HEK293T (cell line): ENCODE data around the gene PDZK1IP1.
A peak's percentile ranks its signal among the peaks of the same experiment; 100 is the strongest.

Source experiments
- CTCF ChIA-PET: fragments of 350-600 bp; formaldehyde crosslinking; extraction: SDS; loops from one replicate; lab custom pipeline; 2021; ENCODE audit warnings: antibody characterized with exemption, inconsistent platforms; lab: Yijun Ruan, JAX
- POLR2A ChIA-PET: fragments of 350-600 bp; formaldehyde crosslinking; extraction: SDS; loops from one replicate; lab custom pipeline; 2020; ENCODE audit warnings: antibody characterized with exemption, inconsistent platforms; lab: Yijun Ruan, JAX
- DNase-seq: peaks from one replicate; pipeline ENCODE4 v3.0.0; 2012; ENCODE audit warnings: mixed read lengths; ENCODE audit errors: extremely low spot score
- ARNT ChIP-seq: fragments of 450-650 bp; IDR thresholded peaks from 2 replicates; pipeline ENCODE4 v1.6.1; 2017; ENCODE audit warnings: mild to moderate bottlenecking
- BHLHE40 ChIP-seq: fragments of 450-650 bp; IDR thresholded peaks from 2 replicates; pipeline ENCODE4 v1.6.1; 2016; ENCODE audit warnings: mild to moderate bottlenecking, moderate library complexity, borderline replicate concordance
- CTBP1 ChIP-seq: fragments of 450-650 bp; IDR thresholded peaks from 2 replicates; pipeline ENCODE4 v1.6.1; 2016; ENCODE audit warnings: borderline replicate concordance
- ELF4 ChIP-seq: fragments of 450-650 bp; IDR thresholded peaks from 2 replicates; pipeline ENCODE4 v1.6.1; 2017; ENCODE audit warnings: antibody characterized with exemption
- FOXA1 ChIP-seq: fragments of 450-650 bp; IDR thresholded peaks from 2 replicates; pipeline ENCODE4 v1.6.1; 2016; ENCODE audit warnings: mild to moderate bottlenecking
- FOXK2 ChIP-seq: fragments of 450-650 bp; IDR thresholded peaks from 2 replicates; pipeline ENCODE4 v1.6.1; 2016; ENCODE audit warnings: mild to moderate bottlenecking
- FOXM1 ChIP-seq: fragments of 450-650 bp; IDR thresholded peaks from 2 replicates; pipeline ENCODE4 v1.6.1; 2017; ENCODE audit warnings: mild to moderate bottlenecking, borderline replicate concordance
- HDGF ChIP-seq: fragments of 450-650 bp; IDR thresholded peaks from 2 replicates; pipeline ENCODE4 v1.6.1; 2017; ENCODE audit warnings: antibody characterized with exemption, borderline replicate concordance
- L3MBTL2 ChIP-seq: fragments of 450-650 bp; conservative IDR thresholded peaks from 2 replicates; pipeline ENCODE4 v1.6.1; 2016; ENCODE audit warnings: mild to moderate bottlenecking
- LEF1 ChIP-seq: fragments of 450-650 bp; IDR thresholded peaks from 2 replicates; pipeline ENCODE4 v1.6.1; 2017; ENCODE audit warnings: mild to moderate bottlenecking, borderline replicate concordance
- NFRKB ChIP-seq: fragments of 450-650 bp; IDR thresholded peaks from 2 replicates; pipeline ENCODE4 v1.6.1; 2016; ENCODE audit warnings: mild to moderate bottlenecking, moderate library complexity
- PKNOX1 ChIP-seq: fragments of 450-650 bp; IDR thresholded peaks from 2 replicates; pipeline ENCODE4 v1.6.1; 2016
- SP1 ChIP-seq: fragments of 450-650 bp; IDR thresholded peaks from 2 replicates; pipeline ENCODE4 v1.6.1; 2017
- SUZ12 ChIP-seq: fragments of 450-650 bp; IDR thresholded peaks from 2 replicates; pipeline ENCODE4 v1.6.1; 2016; ENCODE audit warnings: mild to moderate bottlenecking
- TARDBP ChIP-seq: fragments of 450-650 bp; IDR thresholded peaks from 2 replicates; pipeline ENCODE4 v1.6.1; 2016
- ZNF384 ChIP-seq: fragments of 450-650 bp; IDR thresholded peaks from 2 replicates; pipeline ENCODE4 v1.6.1; 2016

The PDZK1IP1 gene

GRCh38 chr1:47179988-47180563 lies 9.8 kb downstream of the PDZK1IP1 start:
- ChIA-PET CTCF (interaction anchor here (0.5 to 2.8 kb wide), 14 partner anchors 8 to 580 kb away, joined by 3 to 39 read pairs (median 5); partner anchors contain the start of genes PDZK1IP1 and STIL), POLR2A (interaction anchor here (1.3 to 2.8 kb wide), 9 partner anchors 8 to 155 kb away, joined by 4 to 19 read pairs (median 13); partner anchors contain the start of genes CMPK1, PDZK1IP1 and STIL)
- DNase-seq, result no peak

GRCh38 chr1:47179017-47179987 lies 10.5 kb downstream of the PDZK1IP1 start:
- DNase-seq, result peak; percentile 89
- TF ChIP-seq FOXM1 (no peak), L3MBTL2 (no peak), ARNT (no peak), CTBP1 (no peak), FOXK2 (no peak), HDGF (no peak), PKNOX1 (peak; percentile 32; the same call in 1 of the 2 replicates)
- ChIA-PET CTCF (interaction anchor here (0.5 to 2.8 kb wide), 24 partner anchors 9 to 581 kb away, joined by 3 to 39 read pairs (median 4); partner anchors contain the start of genes PDZK1IP1 and STIL), POLR2A (interaction anchor here (0.6 to 2.8 kb wide), 18 partner anchors 9 to 511 kb away, joined by 3 to 19 read pairs (median 5); partner anchors contain the start of genes ATPAF1, CMPK1, PDZK1IP1 and STIL)

More at GRCh38 chr1:47179988-47180563, 9.8 kb downstream of the PDZK1IP1 start:
- TF ChIP-seq SUZ12 (no peak), ELF4 (no peak), LEF1 (no peak)

- TF ChIP-seq LEF1, result no peak
- no peak for DNase-seq
- ChIA-PET POLR2A (interaction anchor here (0.6 to 2.8 kb wide), 14 partner anchors 9 to 258 kb away, joined by 3 to 19 read pairs (median 7); partner anchors contain the start of genes CMPK1, PDZK1IP1 and STIL), CTCF (interaction anchor here (0.5 to 2.8 kb wide), 17 partner anchors 10 to 547 kb away, joined by 3 to 39 read pairs (median 5); partner anchors contain the start of gene PDZK1IP1)
Observed at GRCh38 chr1:47178654-47179016, 11.2 kb downstream of the PDZK1IP1 start.

- ChIA-PET POLR2A (interaction anchor here (1.4 to 2.8 kb wide), 6 partner anchors 10 to 155 kb away, joined by 4 to 19 read pairs (median 13); partner anchors contain the start of genes CMPK1, PDZK1IP1 and STIL), CTCF (interaction anchor here (0.9 to 2.8 kb wide), 4 partner anchors 16 to 302 kb away, joined by 3 to 39 read pairs (median 5); no protein-coding TSS in a partner anchor)
- no peak for TF ChIP-seq ELF4
- TF ChIP-seq L3MBTL2, result no peak
- no peak for TF ChIP-seq CTBP1
- TF ChIP-seq TARDBP, result no peak
- no peak for TF ChIP-seq BHLHE40
- no peak for TF ChIP-seq SUZ12
- no peak for TF ChIP-seq NFRKB
- TF ChIP-seq HDGF, result no peak
- no peak for TF ChIP-seq FOXK2
- no peak for TF ChIP-seq SP1
- TF ChIP-seq ZNF384, result no peak
- no peak for TF ChIP-seq ARNT
- no peak for DNase-seq
Observed at GRCh38 chr1:47178020-47178419, 11.8 kb downstream of the PDZK1IP1 start.

- DNase-seq, result peak; percentile 82
- no peak for TF ChIP-seq FOXM1
- peak; percentile 69 for TF ChIP-seq PKNOX1
- ChIA-PET POLR2A (no interaction called here), CTCF (interaction anchor here (0.6 to 2.5 kb wide), 10 partner anchors 9 to 145 kb away, joined by 3 to 10 read pairs (median 4); partner anchors contain the start of gene PDZK1IP1)
Observed at GRCh38 chr1:47175227-47175934, 14.5 kb downstream of the PDZK1IP1 start.

- DNase-seq, result no peak
- ChIA-PET CTCF (interaction anchor here (0.7 to 2.5 kb wide), 5 partner anchors 10 to 89 kb away, joined by 3 to 10 read pairs (median 4); partner anchors contain the start of gene PDZK1IP1), POLR2A (no interaction called here)
- TF ChIP-seq TARDBP (no peak), FOXA1 (no peak), HDGF (no peak)
Observed at GRCh38 chr1:47174656-47175020, 15.2 kb downstream of the PDZK1IP1 start.

GRCh38 chr1:47172782-47173181 lies 17.1 kb downstream of the PDZK1IP1 start:
- TF ChIP-seq ELF4, result no peak
- DNase-seq, result no peak
- CTCF ChIA-PET, result no interaction called here
- POLR2A ChIA-PET, result no interaction called here
